WERI-Rb-1 (cell line): ENCODE data around the gene NME3.

Source experiments
- DNase-seq: peaks from one replicate; pipeline ENCODE4 v3.0.0-alpha.2; 2020
- H3K27ac ChIP-seq: fragments of 250-450 bp; sonication (Bioruptor Pico); 2 replicates; pipeline ENCODE4 v1.5.1; 2020; ENCODE audit warnings: mild to moderate bottlenecking, moderate library complexity
- H3K27me3 ChIP-seq: fragments of 250-450 bp; sonication (Bioruptor Pico); 2 replicates; pipeline ENCODE4 v1.5.1; 2021; ENCODE audit warnings: mild to moderate bottlenecking, low read depth, moderate library complexity; ENCODE audit not compliant: insufficient read depth, severe bottlenecking
- H3K36me3 ChIP-seq: fragments of 250-450 bp; sonication (Bioruptor Pico); 2 replicates; pipeline ENCODE4 v1.5.1; 2020; ENCODE audit warnings: mild to moderate bottlenecking, moderate library complexity
- H3K4me3 ChIP-seq: 2 replicates; pipeline ENCODE4 v1.5.1; 2011; ENCODE audit warnings: low read depth, mild to moderate bottlenecking, control low read depth, low read length
- H3K9me3 ChIP-seq: fragments of 250-450 bp; sonication (Bioruptor Pico); 2 replicates; pipeline ENCODE4 v1.5.1; 2021; ENCODE audit warnings: mild to moderate bottlenecking, moderate library complexity; ENCODE audit not compliant: severe bottlenecking
- TF ChIP-seq, protein P1 (sequence below): IDR thresholded peaks from 2 replicates; pipeline ENCODE4 v1.5.1; 2011; ENCODE audit warnings: low read depth, mild to moderate bottlenecking, control low read depth, inconsistent platforms, low read length

The NME3 gene

DNA sequence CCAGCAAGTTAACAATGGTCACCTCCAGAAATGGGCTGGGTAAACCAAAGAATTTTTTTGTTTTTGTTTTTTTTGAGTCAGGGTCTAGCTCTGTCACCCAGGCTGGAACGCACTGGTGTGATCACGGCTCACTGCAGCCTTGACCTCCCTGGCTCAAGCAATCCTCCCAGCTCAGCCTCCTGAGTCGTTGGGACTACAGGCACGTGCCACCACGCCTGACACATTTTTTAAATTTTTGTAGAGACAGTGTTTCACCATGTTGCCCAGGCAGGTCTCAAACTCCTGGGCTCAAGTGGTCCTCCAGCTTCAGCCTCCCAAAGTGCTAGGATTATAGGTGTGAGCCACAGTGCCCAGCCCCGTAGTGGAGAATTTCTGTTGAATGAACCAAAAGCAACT is 9.3 kb upstream of the NME3 start:
- no peak overlapping the region for H3K4me3 ChIP-seq
- H3K27me3 ChIP-seq: no peaks in the 10 kb centered on the region
- DNase-seq: no peak
- H3K27ac ChIP-seq: no peak overlapping the region
- TF ChIP-seq, protein P1, sequence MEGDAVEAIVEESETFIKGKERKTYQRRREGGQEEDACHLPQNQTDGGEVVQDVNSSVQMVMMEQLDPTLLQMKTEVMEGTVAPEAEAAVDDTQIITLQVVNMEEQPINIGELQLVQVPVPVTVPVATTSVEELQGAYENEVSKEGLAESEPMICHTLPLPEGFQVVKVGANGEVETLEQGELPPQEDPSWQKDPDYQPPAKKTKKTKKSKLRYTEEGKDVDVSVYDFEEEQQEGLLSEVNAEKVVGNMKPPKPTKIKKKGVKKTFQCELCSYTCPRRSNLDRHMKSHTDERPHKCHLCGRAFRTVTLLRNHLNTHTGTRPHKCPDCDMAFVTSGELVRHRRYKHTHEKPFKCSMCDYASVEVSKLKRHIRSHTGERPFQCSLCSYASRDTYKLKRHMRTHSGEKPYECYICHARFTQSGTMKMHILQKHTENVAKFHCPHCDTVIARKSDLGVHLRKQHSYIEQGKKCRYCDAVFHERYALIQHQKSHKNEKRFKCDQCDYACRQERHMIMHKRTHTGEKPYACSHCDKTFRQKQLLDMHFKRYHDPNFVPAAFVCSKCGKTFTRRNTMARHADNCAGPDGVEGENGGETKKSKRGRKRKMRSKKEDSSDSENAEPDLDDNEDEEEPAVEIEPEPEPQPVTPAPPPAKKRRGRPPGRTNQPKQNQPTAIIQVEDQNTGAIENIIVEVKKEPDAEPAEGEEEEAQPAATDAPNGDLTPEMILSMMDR: no peak
- no peaks in the 10 kb centered on the region for H3K9me3 ChIP-seq
- H3K36me3 ChIP-seq: peaks cover 66% of the 10 kb centered on the region

DNA sequence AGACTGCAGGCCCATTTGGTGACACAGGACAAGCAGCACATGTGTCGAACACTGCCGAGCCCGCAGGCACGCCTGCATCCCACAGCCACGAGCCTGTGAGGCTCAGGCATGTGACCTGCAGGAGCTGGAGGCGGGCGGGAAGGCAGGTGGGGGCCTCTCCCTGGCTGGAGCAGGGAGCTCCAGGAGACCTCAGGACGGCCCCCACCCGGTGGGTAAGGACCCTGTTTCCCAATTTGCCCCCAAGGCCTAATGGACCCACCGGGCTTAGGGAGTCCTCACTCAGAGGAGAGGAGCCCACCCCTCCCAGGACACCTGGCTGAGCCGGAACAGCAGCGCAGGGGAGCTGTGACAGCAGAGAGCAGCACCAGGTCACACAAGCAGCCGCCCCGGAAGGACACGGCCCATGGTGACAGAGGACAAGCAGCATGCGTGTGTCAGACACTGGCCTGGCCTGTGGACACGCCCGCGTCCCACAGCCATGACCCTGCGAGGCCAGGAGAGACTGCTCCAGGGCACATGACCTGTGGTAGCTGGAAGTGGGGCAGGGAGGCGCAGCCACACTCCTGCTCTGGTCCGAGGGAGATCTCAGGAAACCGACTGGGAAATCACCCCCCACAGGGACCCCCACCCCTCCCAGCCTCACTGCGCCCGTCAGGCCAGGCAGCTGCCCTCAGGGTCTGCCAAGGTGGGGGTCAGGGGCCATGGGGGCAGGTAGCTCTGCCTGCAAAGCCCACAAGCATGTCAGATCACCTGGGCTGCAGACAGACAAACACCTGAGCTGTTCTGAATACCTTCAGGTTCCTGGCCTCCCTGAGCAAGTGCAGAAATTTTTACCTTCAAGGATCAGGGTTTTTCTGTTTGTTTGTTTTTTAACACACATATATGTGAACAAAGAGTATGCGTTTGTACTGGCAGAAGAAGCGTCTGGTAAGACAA is 8.7 kb upstream of the NME3 start:
- Histone ChIP-seq H3K4me3 (no peak overlapping the region), H3K9me3 (no peaks in the 10 kb centered on the region), H3K27me3 (no peaks in the 10 kb centered on the region), H3K27ac (0 out of 2 replicates have a peak overlapping the region, but pooled peaks have one; percentile 9), H3K36me3 (peaks cover 68% of the 10 kb centered on the region)
- TF ChIP-seq, protein P1: no peak
- no peak for DNase-seq

DNA sequence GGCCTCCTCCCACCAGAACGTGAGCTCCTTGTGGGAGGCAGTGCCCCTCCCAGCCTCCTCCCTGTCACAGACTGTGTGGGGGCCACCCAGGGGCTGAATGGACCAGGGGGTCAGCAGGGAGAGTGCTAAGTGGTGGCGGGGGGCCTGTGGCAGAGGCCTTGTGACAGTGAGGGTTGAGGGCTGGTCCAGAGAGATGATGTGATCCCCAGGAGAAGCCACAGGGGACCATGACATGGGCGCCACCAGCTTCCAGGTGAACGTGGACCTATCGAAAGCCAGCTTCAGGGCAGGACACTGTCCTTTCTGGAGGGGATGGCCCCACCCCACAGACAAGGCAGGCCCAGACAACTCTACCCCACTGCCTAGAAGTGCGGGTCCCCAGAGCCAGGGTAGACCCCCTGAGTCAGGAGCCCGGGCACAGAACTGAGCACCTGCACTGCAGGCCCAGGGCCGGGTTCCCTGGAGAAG is 7.9 kb upstream of the NME3 start:
- no peaks in the 10 kb centered on the region for H3K27me3 ChIP-seq
- no peak for DNase-seq
- no peak overlapping the region for H3K4me3 ChIP-seq
- TF ChIP-seq, protein P1: no peak
- H3K36me3 ChIP-seq: peaks cover 63% of the 10 kb centered on the region
- 0 out of 2 replicates have a peak overlapping the region, but pooled peaks have one; percentile 9 for H3K27ac ChIP-seq
- H3K9me3 ChIP-seq: no peaks in the 10 kb centered on the region

DNA sequence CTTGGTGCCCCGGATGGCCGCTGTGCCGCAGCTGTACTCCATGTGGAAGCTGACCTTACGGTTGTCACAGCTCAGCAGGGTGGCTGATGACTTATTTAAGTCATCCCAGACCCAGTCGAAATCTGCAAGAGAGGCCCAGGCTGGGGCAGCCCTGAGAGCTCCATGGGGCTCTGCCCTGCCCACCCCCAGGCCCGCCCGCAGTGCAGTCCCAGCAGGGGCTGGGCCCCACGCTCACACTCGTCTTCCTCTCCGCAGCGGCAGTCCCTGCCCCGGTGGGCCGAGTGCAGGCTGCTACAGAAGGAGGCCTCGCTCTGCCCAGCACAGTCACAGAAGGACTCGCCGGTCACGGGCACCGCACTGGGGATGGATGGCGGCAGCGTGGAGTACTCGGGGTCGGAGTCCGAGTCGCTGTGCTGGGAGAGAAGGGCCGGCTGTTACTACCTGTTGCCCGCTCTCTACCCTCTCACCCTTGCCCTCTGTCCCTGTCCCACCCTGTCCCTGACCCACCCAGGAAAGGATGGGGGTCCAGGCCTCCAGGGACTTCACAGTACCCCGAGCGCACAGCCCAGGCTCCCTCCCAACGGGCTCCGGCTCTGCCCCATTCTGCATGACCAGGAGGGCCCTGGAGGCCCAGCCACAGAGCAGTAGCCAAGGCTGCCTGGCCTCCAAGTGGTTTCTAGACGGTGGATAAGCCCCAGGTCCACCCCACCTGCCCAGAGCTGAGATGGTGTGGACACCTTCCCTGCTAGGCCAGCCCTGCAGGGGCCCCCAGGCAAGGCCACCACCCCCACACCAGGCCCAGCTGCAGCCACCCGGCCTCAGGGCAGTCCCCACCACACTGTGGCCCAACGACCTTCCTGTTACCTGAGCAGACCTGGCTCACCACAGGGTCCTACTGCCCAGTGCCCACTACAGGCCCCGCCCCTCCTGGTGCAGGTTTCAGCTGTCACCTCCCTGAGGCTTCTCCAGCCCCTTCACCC is 7.1 kb upstream of the NME3 start:
- H3K4me3 ChIP-seq: no peak overlapping the region
- H3K36me3 ChIP-seq: peaks cover 60% of the 10 kb centered on the region
- DNase-seq: no peak
- peak overlapping the region; percentile 22 for H3K27ac ChIP-seq
- TF ChIP-seq, protein P1: no peak
- no peaks in the 10 kb centered on the region for H3K27me3 ChIP-seq
- H3K9me3 ChIP-seq: no peaks in the 10 kb centered on the region

DNA sequence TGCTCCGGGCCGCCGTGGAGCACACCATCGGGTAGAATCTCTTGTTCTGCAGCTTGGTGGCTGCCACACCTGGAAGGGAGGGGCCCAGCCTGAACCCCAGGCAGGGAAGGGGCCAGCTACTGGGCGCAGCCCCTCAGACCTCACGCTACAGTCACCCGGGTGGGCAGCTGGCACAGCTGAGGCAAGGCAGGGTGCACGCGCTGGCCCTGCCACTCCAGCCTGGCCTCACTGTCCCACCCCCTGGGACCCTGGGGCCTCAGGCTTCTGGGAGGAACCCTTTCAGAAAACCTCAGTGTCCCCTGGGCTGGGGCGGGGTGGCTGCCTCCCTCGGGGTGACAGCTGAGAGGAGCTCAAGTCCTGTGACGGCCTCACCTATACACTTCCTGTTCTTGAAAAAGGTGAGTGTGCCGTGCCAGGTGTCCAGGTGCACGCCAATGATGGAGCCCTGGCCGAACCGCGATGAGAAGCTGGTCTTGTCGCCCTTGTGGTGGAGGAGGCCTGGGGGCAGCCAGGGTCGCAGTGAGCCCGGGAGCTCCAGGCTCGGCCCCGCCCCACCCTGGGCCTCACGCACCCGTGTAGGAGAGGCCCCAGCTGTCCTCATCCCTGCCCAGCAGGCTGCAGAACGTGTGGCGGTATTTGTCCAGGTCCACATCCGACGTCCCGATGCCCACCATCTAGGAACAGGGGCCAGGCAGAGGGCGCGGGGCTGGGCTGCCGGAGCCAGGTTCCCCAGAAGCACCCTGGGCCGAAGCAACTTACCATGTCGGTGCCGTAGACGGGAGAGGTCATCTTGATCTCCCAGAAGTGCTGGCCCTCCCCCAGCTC is 6.2 kb upstream of the NME3 start:
- Histone ChIP-seq H3K9me3 (no peaks in the 10 kb centered on the region), H3K4me3 (no peak overlapping the region), H3K27ac (peak overlapping the region; percentile 32), H3K36me3 (peaks cover 62% of the 10 kb centered on the region), H3K27me3 (no peaks in the 10 kb centered on the region)
- TF ChIP-seq, protein P1: no peak
- DNase-seq: no peak
